HepG2 (cell line): ENCODE data around the gene CYP27B1. TPM values are rescaled to one million over a fixed set of nuclear protein-coding genes. Genes with fewer than 3 reads are reported as not detected.

Experiments
- AKAP8 ChIP-seq: sonication (generic); formaldehyde crosslinking; IDR thresholded peaks from 2 replicates; pipeline ENCODE4 v1.5.1; 2020; ENCODE audit warnings: mild to moderate bottlenecking, missing genetic modification reagents
- FOXA1 ChIP-seq, 2 experiments: fragments of 450-650 bp in 1 of 2; sonication (generic) in 1 of 2; formaldehyde crosslinking in 1 of 2; IDR thresholded peaks; 2 replicates each; pipeline versions ENCODE4 v1.4.0 to v1.6.1; 2016 to 2020; ENCODE audit warnings: missing genetic modification reagents in 1 of 2
- FOXK1 ChIP-seq: sonication (generic); formaldehyde crosslinking; IDR thresholded peaks from 2 replicates; pipeline ENCODE4 v1.4.0; 2020; ENCODE audit warnings: low read depth, missing genetic modification reagents, borderline replicate concordance
- HMGA1 ChIP-seq: sonication (generic); formaldehyde crosslinking; conservative IDR thresholded peaks from 2 replicates; pipeline ENCODE4 v1.4.0; 2020; ENCODE audit warnings: missing genetic modification reagents
- KDM5B ChIP-seq: sonication (generic); formaldehyde crosslinking; IDR thresholded peaks from 2 replicates; pipeline ENCODE4 v1.4.0; 2020; ENCODE audit warnings: missing genetic modification reagents, mild to moderate bottlenecking, borderline replicate concordance
- MBNL3 ChIP-seq: fragments of 250-450 bp; sonication (Bioruptor Pico); conservative IDR thresholded peaks from 2 replicates; pipeline ENCODE4 v1.8.0; 2022; ENCODE audit warnings: mild to moderate bottlenecking, inconsistent platforms
- MLLT10 ChIP-seq: sonication (generic); formaldehyde crosslinking; IDR thresholded peaks from 2 replicates; pipeline ENCODE4 v1.4.0; 2020; ENCODE audit warnings: missing genetic modification reagents
- MXD4 ChIP-seq: IDR thresholded peaks from 2 replicates; pipeline ENCODE4 v1.6.1; 2016; ENCODE audit warnings: mild to moderate bottlenecking, missing biosample characterization, missing genetic modification reagents
- NR2F2 ChIP-seq: IDR thresholded peaks from 2 replicates; pipeline ENCODE4 v1.6.1; 2012; ENCODE audit warnings: low read depth, inconsistent platforms, borderline replicate concordance
- PHF21A ChIP-seq: sonication (generic); formaldehyde crosslinking; IDR thresholded peaks from 2 replicates; pipeline ENCODE4 v1.5.0; 2020; ENCODE audit warnings: mild to moderate bottlenecking, missing genetic modification reagents
- REPIN1 ChIP-seq: sonication (generic); formaldehyde crosslinking; IDR thresholded peaks from 2 replicates; pipeline ENCODE4 v1.8.0; 2022; ENCODE audit warnings: missing genetic modification reagents, low read depth, mild to moderate bottlenecking, borderline replicate concordance
- SIX1 ChIP-seq: sonication (generic); formaldehyde crosslinking; IDR thresholded peaks from 2 replicates; pipeline ENCODE4 v1.4.0; 2020; ENCODE audit warnings: missing genetic modification reagents, borderline replicate concordance
- SRSF1 ChIP-seq: fragments of 200-400 bp; formaldehyde crosslinking; optimal IDR thresholded peaks from 2 replicates; pipeline ENCODE3; 2017; ENCODE audit warnings: mild to moderate bottlenecking, low read depth, low read length, moderate library complexity
- SYNCRIP ChIP-seq: fragments of 200-400 bp; formaldehyde crosslinking; IDR thresholded peaks from 2 replicates; pipeline ENCODE4 v1.6.1; 2018; ENCODE audit warnings: mild to moderate bottlenecking, low read depth, low read length; ENCODE audit not compliant: insufficient read depth
- TBX2 ChIP-seq: sonication (generic); formaldehyde crosslinking; IDR thresholded peaks from 2 replicates; pipeline ENCODE4 v1.5.0; 2020; ENCODE audit warnings: missing genetic modification reagents, mild to moderate bottlenecking, borderline replicate concordance
- YEATS4 ChIP-seq: sonication (generic); formaldehyde crosslinking; IDR thresholded peaks from 2 replicates; pipeline ENCODE4 v1.4.0; 2020; ENCODE audit warnings: missing genetic modification reagents, borderline replicate concordance
- ZNF180 ChIP-seq: sonication (generic); formaldehyde crosslinking; IDR thresholded peaks from 2 replicates; pipeline ENCODE4 v1.4.0; 2020; ENCODE audit warnings: low read depth, missing genetic modification reagents, borderline replicate concordance
- ZNF251 ChIP-seq: sonication (generic); formaldehyde crosslinking; IDR thresholded peaks from 2 replicates; pipeline ENCODE4 v1.9.0; 2021; ENCODE audit warnings: mild to moderate bottlenecking, missing genetic modification reagents
- ZNF256 ChIP-seq: sonication (generic); formaldehyde crosslinking; conservative IDR thresholded peaks from 2 replicates; pipeline ENCODE4 v1.4.0; 2020; ENCODE audit warnings: missing genetic modification reagents
- ZNF33B ChIP-seq: sonication (generic); formaldehyde crosslinking; IDR thresholded peaks from 2 replicates; pipeline ENCODE4 v1.5.1; 2020; ENCODE audit warnings: mild to moderate bottlenecking, missing genetic modification reagents
- ZNF563 ChIP-seq: sonication (generic); formaldehyde crosslinking; IDR thresholded peaks from 2 replicates; pipeline ENCODE4 v1.8.0; 2022; ENCODE audit warnings: mild to moderate bottlenecking, moderate library complexity, missing genetic modification reagents
- polyA plus RNA-seq, 8 experiments: library from polyadenylated mRNA; depleted of rRNA in 3 of 8; stranded (reverse) in 7 of 8; unstranded in 1 of 8; fragments of >200 nt; fragmentation: Illumina TruSeq in 4 of 8; extraction: Trizol in 4 of 8; gene quantifications; 2 replicates each; pipeline versions ENCODE4 v1.2.1 to v1.2.3, GENCODE V29; 2011 to 2016; ENCODE audit warnings: low read depth in 4 of 8, missing spikeins in 1 of 8, mixed read lengths in 1 of 8; ENCODE audit not compliant: insufficient read depth in 1 of 8
- total RNA-seq, 5 experiments: library from RNA; depleted of rRNA; stranded (reverse); fragments of >200 nt; fragmentation: Illumina TruSeq; extraction: Trizol; gene quantifications; 2 replicates each; pipeline ENCODE4 v1.2.3, GENCODE V29; 2016; ENCODE audit warnings: low read depth in 1 of 5
- TF ChIP-seq, protein P1 (sequence below): IDR thresholded peaks from 2 replicates; pipeline ENCODE4 v1.6.1; 2018; ENCODE audit warnings: missing genetic modification reagents, mild to moderate bottlenecking, missing compliant biosample characterization

The CYP27B1 gene
- total and polyA plus RNA-seq, 2 of the 13 experiments (the other 11 are each of a cell fraction or from before 2014, with no cell fraction given): 2.3 to 3.0 TPM

DNA sequence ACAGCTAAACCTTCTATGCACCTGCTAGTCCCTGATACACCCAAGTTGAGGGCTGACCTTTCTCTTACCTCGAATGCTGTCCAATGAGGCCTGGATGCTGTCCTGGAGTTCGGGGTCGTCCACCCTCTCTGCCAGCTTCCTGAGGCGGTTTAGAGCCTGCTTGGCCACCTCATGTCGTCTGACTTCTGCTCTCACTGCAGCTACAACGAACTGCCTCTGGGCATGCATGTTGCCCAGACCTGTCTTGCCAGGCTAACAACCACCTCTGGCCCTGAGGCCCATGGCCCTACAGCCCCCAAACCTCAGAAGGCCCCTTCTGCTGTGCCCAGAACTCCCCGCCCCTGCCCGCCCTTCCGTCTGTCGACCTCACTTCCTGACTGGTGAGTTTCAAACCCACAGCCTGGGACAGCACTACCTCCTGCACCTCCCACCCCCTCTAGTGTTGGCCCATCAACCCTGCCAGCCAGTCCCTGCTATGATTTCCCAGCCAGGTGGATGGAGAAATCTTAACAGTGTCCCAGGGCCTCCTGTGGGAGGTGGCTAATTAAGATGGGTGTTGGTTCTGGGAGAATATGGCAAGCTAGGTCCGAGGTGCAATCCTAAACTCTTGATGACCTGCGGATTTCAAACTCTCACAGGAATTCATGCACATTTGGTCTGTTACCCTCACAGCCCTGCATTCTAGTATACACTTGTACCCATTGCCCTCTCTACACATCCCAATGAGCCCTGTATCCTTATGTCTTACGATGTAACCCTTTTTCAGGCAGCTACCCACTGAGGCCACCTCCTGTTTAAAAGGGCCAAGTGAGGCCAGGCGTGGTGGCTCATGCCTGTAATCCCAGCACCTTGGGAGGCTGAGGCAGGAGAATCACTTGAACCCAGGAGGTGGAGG lies 24.8 kb downstream of the CYP27B1 start (continued):
- TF ChIP-seq, protein P1, sequence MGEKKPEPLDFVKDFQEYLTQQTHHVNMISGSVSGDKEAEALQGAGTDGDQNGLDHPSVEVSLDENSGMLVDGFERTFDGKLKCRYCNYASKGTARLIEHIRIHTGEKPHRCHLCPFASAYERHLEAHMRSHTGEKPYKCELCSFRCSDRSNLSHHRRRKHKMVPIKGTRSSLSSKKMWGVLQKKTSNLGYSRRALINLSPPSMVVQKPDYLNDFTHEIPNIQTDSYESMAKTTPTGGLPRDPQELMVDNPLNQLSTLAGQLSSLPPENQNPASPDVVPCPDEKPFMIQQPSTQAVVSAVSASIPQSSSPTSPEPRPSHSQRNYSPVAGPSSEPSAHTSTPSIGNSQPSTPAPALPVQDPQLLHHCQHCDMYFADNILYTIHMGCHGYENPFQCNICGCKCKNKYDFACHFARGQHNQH (CRISPR knock-in tag): no peak
- TF ChIP-seq FOXA1 (IDR thresholded peaks at IDR 0.05) (no peak), FOXA1 (CRISPR knock-in tag; IDR thresholded peaks at IDR 0.05) (no peak), MBNL3 (no peak), SRSF1 (no peak), ZNF563 (CRISPR knock-in tag) (no peak), AKAP8 (CRISPR knock-in tag) (no peak), PHF21A (CRISPR knock-in tag) (no peak), ZNF256 (CRISPR knock-in tag) (no peak), ZNF33B (CRISPR knock-in tag) (no peak), ZNF251 (CRISPR knock-in tag) (no peak), REPIN1 (CRISPR knock-in tag) (no peak), ZNF180 (CRISPR knock-in tag) (no peak), KDM5B (CRISPR knock-in tag) (no peak), MLLT10 (CRISPR knock-in tag) (no peak), SYNCRIP (no peak), YEATS4 (no peak), TBX2 (CRISPR knock-in tag) (no peak), MXD4 (CRISPR knock-in tag) (no peak), FOXK1 (CRISPR knock-in tag) (no peak), HMGA1 (CRISPR knock-in tag) (no peak), SIX1 (no peak), NR2F2 (no peak)
